Measurements from ENCODE around the gene MPL. TPM values are rescaled to one million over a fixed set of nuclear protein-coding genes. Genes with fewer than 3 reads are reported as not detected.

Gene MPL
- total and polyA plus RNA-seq, 8 donors = not detected

- no peak for DNase-seq
- Histone ChIP-seq H3K27me3 (no peaks in the 10 kb centered on the region), H3K36me3 (peaks cover 36 to 58% (median 52%) of the 10 kb centered on the region in 4 donors), H3K4me3 (peak overlapping the region in 1 of 4 donors; percentile 10), H3K9me3 (no peaks in the 10 kb centered on the region), H3K27ac (no peak overlapping the region), H3K4me1 (peaks cover 8 to 65% (median 27%) of the 10 kb centered on the region in 4 donors)
- TF ChIP-seq CTCF (IDR thresholded peaks at IDR 0.05) (no peak), EP300 (IDR thresholded peaks at IDR 0.05) (no peak), POLR2AphosphoS5 (IDR thresholded peaks at IDR 0.05) (no peak), POLR2A (IDR thresholded peaks at IDR 0.05) (no peak)
- WGBS, 5 donors = 53 to 69% (median 66%) methylated on average over 4 of the region's 4 CpGs
- intact Hi-C loops (cut with DNase I; ENCODE audit: low total_unique reads) = no loop called here
Observed at GRCh38 chr1:43360616-43361015, 23.0 kb downstream of the MPL start.

DNA sequence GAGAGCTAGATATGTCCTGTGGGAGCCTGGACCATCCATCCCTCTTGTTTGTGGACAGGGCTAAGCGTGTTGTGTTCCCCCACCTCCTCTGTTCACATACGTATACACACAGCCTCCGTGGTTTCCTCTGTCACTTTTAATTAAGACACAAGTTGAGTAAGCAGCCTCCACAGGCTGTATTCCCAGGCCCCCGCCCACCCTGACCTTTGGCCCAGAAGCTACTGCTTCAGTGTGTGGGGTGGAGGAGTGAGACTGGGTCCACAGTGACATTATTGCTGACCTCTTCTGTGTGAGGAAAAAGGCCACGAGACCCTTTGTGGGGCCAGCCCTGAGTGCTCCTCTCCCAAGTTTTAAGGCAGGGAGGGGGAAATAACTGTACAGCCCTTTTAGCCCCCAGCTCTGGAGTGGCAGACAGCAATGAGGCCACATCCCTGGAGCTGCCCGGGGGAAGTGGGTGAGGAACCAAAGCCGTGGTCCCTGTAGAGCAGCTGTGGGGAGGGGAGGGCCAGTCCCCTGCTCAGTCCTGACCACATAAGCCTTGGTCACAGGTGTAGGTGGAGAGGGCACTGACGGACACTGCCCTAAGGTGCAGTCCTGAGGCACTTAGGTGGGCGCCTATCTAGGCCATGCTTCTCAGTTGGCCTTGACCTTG is 25.8 kb downstream of the MPL start:
- no peaks in the 10 kb centered on the region for H3K9me3 ChIP-seq

DNA sequence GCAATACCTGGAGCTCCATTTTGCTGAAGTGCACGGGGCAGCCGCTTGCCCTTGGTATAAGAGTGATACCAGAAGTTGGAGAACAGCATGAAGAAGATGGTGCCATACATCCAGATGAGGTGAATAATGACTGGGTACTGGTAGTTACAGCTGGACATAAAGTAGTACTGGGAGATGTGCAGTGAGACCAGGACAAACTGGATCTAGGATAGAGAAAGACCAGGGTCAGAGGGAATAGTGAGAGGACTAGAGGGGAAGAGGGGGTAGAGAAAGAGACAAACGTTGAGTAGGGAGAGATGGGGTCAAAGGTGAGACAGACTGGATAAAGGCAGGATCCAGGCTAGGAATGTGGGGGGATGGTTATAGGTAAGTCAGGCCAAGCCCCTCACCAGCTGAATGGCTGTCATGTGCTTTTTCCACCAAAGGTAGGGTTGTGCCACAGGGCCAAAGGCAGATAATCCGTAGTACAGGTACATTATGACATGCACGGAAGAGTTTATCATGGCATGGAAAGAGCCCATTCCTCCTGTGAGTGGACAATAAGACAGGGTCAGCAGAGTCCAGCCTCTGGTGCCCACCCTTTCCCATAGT is 26.4 kb downstream of the MPL start:
- Histone ChIP-seq H3K36me3 (peaks cover 36 to 58% (median 52%) of the 10 kb centered on the region in 4 donors), H3K4me1 (peaks cover 30 to 75% (median 41%) of the 10 kb centered on the region in 4 donors), H3K4me3 (no peak overlapping the region), H3K9me3 (no peaks in the 10 kb centered on the region), H3K27me3 (no peaks in the 10 kb centered on the region), H3K27ac (peak overlapping the region in 1 of 5 donors; percentile 8)
- no peak for DNase-seq
- 72 to 79% (median 77%) methylated on average over 5 of the region's 5 CpGs for WGBS, 5 donors
- TF ChIP-seq EP300 (IDR thresholded peaks at IDR 0.05) (no peak), POLR2A (IDR thresholded peaks at IDR 0.05) (no peak), POLR2AphosphoS5 (IDR thresholded peaks at IDR 0.05) (no peak), CTCF (IDR thresholded peaks at IDR 0.05) (no peak)
- intact Hi-C loops (cut with DNase I; ENCODE audit: low total_unique reads) = no loop called here

More for the DNA sequence above, 25.8 kb downstream of the MPL start:
- Histone ChIP-seq H3K27ac (peak overlapping the region in 1 of 5 donors; percentile 8), H3K4me3 (no peak overlapping the region), H3K36me3 (peaks cover 36 to 58% (median 52%) of the 10 kb centered on the region in 4 donors), H3K27me3 (no peaks in the 10 kb centered on the region), H3K4me1 (peaks cover 25 to 72% (median 37%) of the 10 kb centered on the region in 4 donors)
- intact Hi-C loops (cut with DNase I; ENCODE audit: low total_unique reads) = no loop called here
- no peak for DNase-seq
- TF ChIP-seq EP300 (IDR thresholded peaks at IDR 0.05) (no peak), POLR2AphosphoS5 (IDR thresholded peaks at IDR 0.05) (no peak), POLR2A (IDR thresholded peaks at IDR 0.05) (no peak), CTCF (IDR thresholded peaks at IDR 0.05) (no peak)
- WGBS, 5 donors = 66 to 77% (median 69%) methylated on average over 7 to 9 of the region's 9 CpGs

DNA sequence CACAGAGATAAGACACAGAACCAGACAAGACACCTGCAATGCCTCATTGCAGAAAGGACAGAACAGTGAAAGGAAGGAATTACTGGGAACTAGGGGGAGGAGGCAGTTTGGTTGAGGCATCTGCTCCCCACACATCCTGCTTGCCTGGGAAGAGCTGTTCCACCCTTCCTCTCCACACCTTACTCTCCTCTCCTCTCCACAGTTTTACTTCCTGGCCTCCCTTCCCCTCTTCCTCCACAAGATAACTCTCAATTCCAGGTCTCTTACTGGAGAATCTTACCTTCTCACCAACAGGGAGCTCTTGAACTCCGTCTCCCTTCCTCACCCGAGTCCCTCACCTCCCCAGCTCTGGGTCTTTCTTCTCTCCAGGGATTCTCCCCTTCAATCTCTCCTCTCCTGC is 28.1 kb downstream of the MPL start:
- no peaks in the 10 kb centered on the region for H3K9me3 ChIP-seq
- TF ChIP-seq POLR2A (IDR thresholded peaks at IDR 0.05) (no peak), POLR2AphosphoS5 (IDR thresholded peaks at IDR 0.05) (no peak), EP300 (IDR thresholded peaks at IDR 0.05) (no peak), CTCF (IDR thresholded peaks at IDR 0.05) (no peak)
- H3K4me3 ChIP-seq = peak overlapping the region; percentile 75 to 88 (median 82)
- peaks cover 26 to 71% (median 37%) of the 10 kb centered on the region in 4 donors for H3K4me1 ChIP-seq
- peaks cover 36 to 50% (median 49%) of the 10 kb centered on the region in 4 donors for H3K36me3 ChIP-seq
- no peaks in the 10 kb centered on the region for H3K27me3 ChIP-seq
- peak overlapping the region; percentile 93 to 98 (median 97) for H3K27ac ChIP-seq
- intact Hi-C loops (cut with DNase I; ENCODE audit: low total_unique reads) = no loop called here
- WGBS, 5 donors = 69 to 80% (median 75%) methylated on average over 2 of the region's 2 CpGs
- no peak for DNase-seq
